Upper lobe of left lung (tissue), 6 donors: Measurements from ENCODE around the gene RAD21L1. TPM values are rescaled to one million over a fixed set of nuclear protein-coding genes. Genes with fewer than 3 reads are reported as not detected.

Experiments
- ATAC-seq, 2 donors: fragments of 200-7000 bp; cut with Tn5 transposase; one replicate each; pipeline ENCODE4 v1.9.1; 2022; ENCODE audit warnings: mild to moderate bottlenecking in 2 of 2, moderate library complexity in 2 of 2; ENCODE audit not compliant: low FRiP score in 2 of 2
- DNase-seq, 2 donors: peaks; one replicate each; pipeline ENCODE4 v3.0.0-alpha.2; 2019 to 2020
- H3K27ac ChIP-seq, 4 donors: fragments of 200-600 bp; sonication (generic); one replicate each; pipeline ENCODE4 v1.5.1; 2016 to 2019
- H3K27me3 ChIP-seq, 4 donors: fragments of 200-600 bp; sonication (generic); one replicate each; pipeline ENCODE4 v1.5.1; 2017 to 2019
- H3K36me3 ChIP-seq, 4 donors: fragments of 200-600 bp; sonication (generic); one replicate each; pipeline ENCODE4 v1.5.1; 2016 to 2019
- H3K4me1 ChIP-seq, 4 donors: fragments of 200-600 bp; sonication (generic); one replicate each; pipeline ENCODE4 v1.5.1; 2018 to 2019
- H3K4me3 ChIP-seq, 4 donors: fragments of 200-600 bp; sonication (generic); one replicate each; pipeline ENCODE4 v1.5.1; 2017 to 2019; ENCODE audit warnings: mild to moderate bottlenecking in 2 of 4, moderate library complexity in 1 of 4
- H3K9me3 ChIP-seq, 4 donors: fragments of 200-600 bp; sonication (generic); one replicate each; pipeline ENCODE4 v1.5.1; 2018 to 2019
- EP300 ChIP-seq, 4 donors: sonication (generic); formaldehyde crosslinking; IDR thresholded peaks; one replicate each; pipeline ENCODE4 v1.5.1; 2017; ENCODE audit warnings: antibody characterized with exemption in 4 of 4, control low read depth in 2 of 4
- POLR2A ChIP-seq, 4 donors: fragments of 450-650 bp; IDR thresholded peaks; one replicate each; pipeline ENCODE4 v1.5.1; 2016 to 2017; ENCODE audit warnings: antibody characterized with exemption in 4 of 4, mild to moderate bottlenecking in 2 of 4
- POLR2AphosphoS5 ChIP-seq, 2 donors: sonication (generic); formaldehyde crosslinking; IDR thresholded peaks; one replicate each; pipeline ENCODE4 v1.5.1; 2017; ENCODE audit warnings: antibody characterized with exemption in 2 of 2
- WGBS, 2 donors: methylation state at CpG; one replicate each; pipeline ENCODE4 v1.1.5; 2017 to 2018; 5-methylcytosine and 5-hydroxymethylcytosine counted together
- total RNA-seq, 6 donors: library from RNA; depleted of rRNA in 4 of 6; stranded (reverse); fragments of >200 nt in 4 of 6; gene quantifications; one replicate each; pipeline versions ENCODE4 v1.1.0 to v1.2.1, GENCODE V29; 2016 to 2021
- TF ChIP-seq, protein P1 (sequence below), 6 experiments: fragments of 450-650 bp in 4 of 6; fragments of 200-600 bp in 2 of 6; sonication (generic) in 2 of 6; IDR thresholded peaks; one replicate each; pipeline ENCODE4 v1.5.1; 2016 to 2019; ENCODE audit warnings: antibody characterized with exemption in 6 of 6
- donor health status: DM: no; HTN: no; CAD: no; lungs with moderate emphysema.
- donor health status: DM: no; HTN: yes; CAD: no; lungs with severe emphysema.

Gene RAD21L1
- total RNA-seq, 6 donors from 2014 or later: not detected

DNA sequence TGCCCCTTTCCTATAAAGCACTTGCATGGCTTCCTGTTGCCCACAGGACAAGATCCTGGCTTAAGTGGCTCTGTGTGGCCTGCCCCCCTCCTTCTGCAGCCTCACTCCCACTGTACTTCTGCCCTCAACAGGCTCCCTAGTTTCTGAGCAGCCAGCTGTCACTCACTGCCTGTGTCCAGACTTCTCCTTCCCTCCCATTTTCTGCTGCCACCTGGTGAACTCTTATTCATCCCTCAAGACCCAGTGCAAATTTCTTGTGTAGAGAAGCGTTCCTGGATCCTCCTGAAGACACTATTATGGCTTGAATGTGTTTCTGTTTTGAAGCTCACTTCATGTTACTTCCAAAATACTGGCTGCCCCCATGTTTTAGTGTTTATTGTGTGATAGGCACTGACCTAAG is 66.8 kb downstream of the RAD21L1 start:
- Histone ChIP-seq H3K4me1 (peaks cover 0 to 5% (median 2%) of the 10 kb centered on the region in 4 donors), H3K4me3 (no peak overlapping the region), H3K36me3 (peaks cover 0 to 6% (median 0%) of the 10 kb centered on the region in 4 donors), H3K27me3 (no peaks in the 10 kb centered on the region), H3K9me3 (no peaks in the 10 kb centered on the region), H3K27ac (no peak overlapping the region)
- ATAC-seq: no peak
- WGBS, 2 donors: 95 to 100% methylated on average over 1 of the region's 1 CpG
- no peak for DNase-seq
- no peak for TF ChIP-seq POLR2AphosphoS5 (IDR thresholded peaks at IDR 0.05)
- TF ChIP-seq, protein P1, sequence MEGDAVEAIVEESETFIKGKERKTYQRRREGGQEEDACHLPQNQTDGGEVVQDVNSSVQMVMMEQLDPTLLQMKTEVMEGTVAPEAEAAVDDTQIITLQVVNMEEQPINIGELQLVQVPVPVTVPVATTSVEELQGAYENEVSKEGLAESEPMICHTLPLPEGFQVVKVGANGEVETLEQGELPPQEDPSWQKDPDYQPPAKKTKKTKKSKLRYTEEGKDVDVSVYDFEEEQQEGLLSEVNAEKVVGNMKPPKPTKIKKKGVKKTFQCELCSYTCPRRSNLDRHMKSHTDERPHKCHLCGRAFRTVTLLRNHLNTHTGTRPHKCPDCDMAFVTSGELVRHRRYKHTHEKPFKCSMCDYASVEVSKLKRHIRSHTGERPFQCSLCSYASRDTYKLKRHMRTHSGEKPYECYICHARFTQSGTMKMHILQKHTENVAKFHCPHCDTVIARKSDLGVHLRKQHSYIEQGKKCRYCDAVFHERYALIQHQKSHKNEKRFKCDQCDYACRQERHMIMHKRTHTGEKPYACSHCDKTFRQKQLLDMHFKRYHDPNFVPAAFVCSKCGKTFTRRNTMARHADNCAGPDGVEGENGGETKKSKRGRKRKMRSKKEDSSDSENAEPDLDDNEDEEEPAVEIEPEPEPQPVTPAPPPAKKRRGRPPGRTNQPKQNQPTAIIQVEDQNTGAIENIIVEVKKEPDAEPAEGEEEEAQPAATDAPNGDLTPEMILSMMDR (IDR thresholded peaks at IDR 0.05): no peak
- TF ChIP-seq EP300 (IDR thresholded peaks at IDR 0.05): no peak
- TF ChIP-seq POLR2A (IDR thresholded peaks at IDR 0.05): no peak

DNA sequence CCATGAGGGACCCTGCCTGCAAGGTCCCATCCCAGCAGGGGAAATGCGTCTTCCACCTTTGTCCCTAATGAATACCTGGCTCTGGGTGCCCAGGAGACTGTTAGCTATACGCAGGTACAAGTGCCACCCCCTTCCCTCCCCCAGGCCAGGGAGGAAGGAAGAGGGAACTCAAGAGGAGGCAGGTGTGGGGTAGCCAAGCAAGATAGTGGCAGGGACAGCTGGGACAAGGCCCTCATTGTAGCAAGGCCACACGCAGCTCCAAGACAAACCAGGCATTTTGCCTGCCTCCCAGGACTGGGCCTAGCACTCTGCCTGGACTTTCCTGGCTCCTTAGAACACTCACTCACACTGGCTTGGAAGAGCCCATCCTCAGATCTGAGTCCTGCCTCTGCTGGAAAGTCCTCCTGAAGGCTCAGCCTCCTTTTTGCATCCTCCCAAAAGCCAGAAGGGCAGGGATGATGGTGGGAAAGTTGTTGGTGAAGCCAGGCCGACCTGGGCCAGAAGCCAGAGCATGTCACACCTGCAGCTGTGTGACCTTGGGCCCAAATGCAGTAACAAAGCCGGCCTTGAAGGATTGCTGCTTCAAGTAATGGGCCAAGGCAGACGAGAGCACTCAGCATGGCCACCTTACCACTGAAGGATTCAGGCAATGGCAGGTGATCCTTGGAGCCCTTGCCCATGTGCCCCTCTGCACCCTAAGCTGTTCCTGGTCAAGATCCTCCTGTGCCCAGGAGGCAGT is 68.0 kb downstream of the RAD21L1 start:
- ATAC-seq: no peak
- 88 to 91% methylated on average over 5 to 6 of the region's 6 CpGs for WGBS, 2 donors

DNA sequence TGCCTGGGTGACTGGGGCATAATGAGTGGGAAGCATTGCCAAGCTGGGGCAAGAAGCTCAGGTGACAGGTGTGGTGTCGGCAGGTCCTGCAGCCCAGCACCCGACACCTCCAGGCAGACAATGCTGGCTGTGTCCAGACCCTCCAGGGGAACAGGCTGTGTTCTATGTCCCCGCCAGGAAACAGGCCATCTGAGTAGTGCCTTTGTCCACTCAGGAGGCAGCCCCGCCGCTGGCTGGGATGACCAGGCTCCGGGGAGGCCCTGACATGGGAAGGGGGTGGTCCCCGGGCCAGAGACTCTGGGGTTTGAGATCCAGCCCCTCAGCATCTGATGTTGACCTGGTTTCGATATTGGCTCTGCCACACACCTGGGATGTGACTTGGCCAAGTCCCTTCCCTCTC is 68.7 kb downstream of the RAD21L1 start:
- no peak for TF ChIP-seq EP300 (IDR thresholded peaks at IDR 0.05)
- TF ChIP-seq, protein P1 (IDR thresholded peaks at IDR 0.05): no peak
- no peak for TF ChIP-seq POLR2AphosphoS5 (IDR thresholded peaks at IDR 0.05)
- TF ChIP-seq POLR2A (IDR thresholded peaks at IDR 0.05): no peak
- ATAC-seq: no peak

More for the DNA sequence above, 68.0 kb downstream of the RAD21L1 start:
- Histone ChIP-seq H3K36me3 (peaks cover 0 to 6% (median 0%) of the 10 kb centered on the region in 4 donors), H3K27ac (no peak overlapping the region), H3K9me3 (no peaks in the 10 kb centered on the region), H3K4me3 (no peak overlapping the region), H3K4me1 (peaks cover 0 to 5% (median 2%) of the 10 kb centered on the region in 4 donors), H3K27me3 (no peaks in the 10 kb centered on the region)
- TF ChIP-seq POLR2AphosphoS5 (IDR thresholded peaks at IDR 0.05): no peak
- TF ChIP-seq POLR2A (IDR thresholded peaks at IDR 0.05): no peak
- no peak for TF ChIP-seq EP300 (IDR thresholded peaks at IDR 0.05)
- TF ChIP-seq, protein P1 (IDR thresholded peaks at IDR 0.05): no peak
- no peak for DNase-seq

DNA sequence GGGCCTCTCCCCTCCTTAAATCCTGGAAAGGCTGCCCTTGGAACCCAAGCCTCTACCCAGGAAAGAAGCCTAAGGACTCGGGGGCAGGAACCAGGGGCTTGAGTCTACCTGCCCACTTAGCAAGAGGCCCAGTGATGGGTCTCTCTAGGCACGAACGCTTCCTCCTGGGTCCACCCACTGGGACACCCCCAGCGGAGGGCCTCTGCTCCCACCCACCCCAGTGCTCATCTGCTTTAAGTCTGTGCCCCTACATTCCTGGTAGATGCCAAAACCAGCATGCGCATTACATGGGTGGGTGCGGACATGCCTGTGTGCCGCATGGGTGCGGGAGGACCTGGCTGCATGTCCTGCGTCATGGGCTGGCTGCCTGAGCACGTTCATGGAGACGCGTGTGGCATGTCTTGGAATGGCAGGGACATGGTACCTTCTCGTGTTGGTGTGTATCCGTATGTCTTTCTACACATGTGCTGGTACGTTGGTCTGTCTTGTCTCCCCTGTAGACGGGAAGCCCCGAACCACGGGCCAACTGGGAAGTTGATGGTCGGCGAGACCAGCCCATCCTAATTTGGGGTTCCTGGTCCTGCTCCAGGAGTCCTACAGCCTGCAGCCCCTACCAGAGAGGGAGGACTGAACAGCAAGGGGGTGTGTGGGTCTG is 69.6 kb downstream of the RAD21L1 start:
- Histone ChIP-seq H3K4me1 (peaks cover 0 to 8% (median 3%) of the 10 kb centered on the region in 4 donors), H3K27ac (no peak overlapping the region), H3K27me3 (no peaks in the 10 kb centered on the region), H3K36me3 (peaks cover 0 to 6% (median under 1%) of the 10 kb centered on the region in 4 donors), H3K4me3 (no peak overlapping the region), H3K9me3 (no peaks in the 10 kb centered on the region)
- 88 to 94% methylated on average over 10 to 20 of the region's 20 CpGs for WGBS, 2 donors
- TF ChIP-seq POLR2A (IDR thresholded peaks at IDR 0.05): no peak
- TF ChIP-seq EP300 (IDR thresholded peaks at IDR 0.05): no peak
- TF ChIP-seq, protein P1 (IDR thresholded peaks at IDR 0.05): no peak
- TF ChIP-seq POLR2AphosphoS5 (IDR thresholded peaks at IDR 0.05): no peak
- DNase-seq (peak in 1 of 2 donors; percentile 48), ATAC-seq (no peak)

More for the DNA sequence above, 68.7 kb downstream of the RAD21L1 start:
- H3K36me3 ChIP-seq: peaks cover 0 to 6% (median 0%) of the 10 kb centered on the region in 4 donors
- H3K4me3 ChIP-seq: no peak overlapping the region
- 89 to 100% methylated on average over 2 to 8 of the region's 8 CpGs for WGBS, 2 donors
- H3K9me3 ChIP-seq: no peaks in the 10 kb centered on the region
- H3K27ac ChIP-seq: no peak overlapping the region
- DNase-seq: peak in 1 of 2 donors; percentile 63
- H3K4me1 ChIP-seq: peaks cover 0 to 8% (median 3%) of the 10 kb centered on the region in 4 donors
- no peaks in the 10 kb centered on the region for H3K27me3 ChIP-seq
